ENCODE data around the gene CD2AP.
"Not testable (repeated sequence)": the region's sequence is repeated elsewhere in the genome, so short reads cannot be mapped to it uniquely, and the experiment has no call there.

The CD2AP gene

GRCh38 chr6:47563162-47563561, 85.6 kb downstream of the CD2AP start:
- no peak for DNase-seq (ENCODE audit: low read depth in 2 of 2)

- not testable (repeated sequence) for DNase-seq (ENCODE audit: low read depth in 2 of 2)
Measured at GRCh38 chr6:47566602-47567001, 89.0 kb downstream of the CD2AP start.

- DNase-seq (ENCODE audit: low read depth in 2 of 2): no peak
Measured at GRCh38 chr6:47567586-47567985, 90.0 kb downstream of the CD2AP start.

- no peak for DNase-seq (ENCODE audit: low read depth in 2 of 2)
Measured at GRCh38 chr6:47571488-47571887, 93.9 kb downstream of the CD2AP start.

- no peak for DNase-seq (ENCODE audit: low read depth in 2 of 2)
Measured at GRCh38 chr6:47573109-47573508, 95.5 kb downstream of the CD2AP start.

- no peak for DNase-seq (ENCODE audit: low read depth in 2 of 2)
Measured at GRCh38 chr6:47574789-47575188, 97.2 kb downstream of the CD2AP start.

GRCh38 chr6:47579040-47579439, 101.5 kb downstream of the CD2AP start:
- DNase-seq (ENCODE audit: low read depth in 2 of 2): no peak

GRCh38 chr6:47581591-47581990, 104.0 kb downstream of the CD2AP start:
- DNase-seq (ENCODE audit: low read depth in 2 of 2): no peak

- no peak for DNase-seq (ENCODE audit: low read depth in 2 of 2)
Measured at GRCh38 chr6:47587493-47587892, 109.9 kb downstream of the CD2AP start.

- DNase-seq (ENCODE audit: low read depth in 2 of 2): no peak
Measured at GRCh38 chr6:47592131-47592840, 114.7 kb downstream of the CD2AP start.

- no peak for DNase-seq (ENCODE audit: low read depth in 2 of 2)
Measured at GRCh38 chr6:47593979-47594378, 116.4 kb downstream of the CD2AP start.

GRCh38 chr6:47595785-47596184, 118.2 kb downstream of the CD2AP start:
- no peak for DNase-seq (ENCODE audit: low read depth in 2 of 2)

- DNase-seq (ENCODE audit: low read depth in 2 of 2): no peak
Measured at GRCh38 chr6:47598367-47598766, 120.8 kb downstream of the CD2AP start.

GRCh38 chr6:47599512-47599911, 121.9 kb downstream of the CD2AP start:
- no peak for DNase-seq (ENCODE audit: low read depth in 2 of 2)

- no peak for DNase-seq (ENCODE audit: low read depth in 2 of 2)
Measured at GRCh38 chr6:47603227-47603626, 125.6 kb downstream of the CD2AP start.

GRCh38 chr6:47603995-47604394, 126.4 kb downstream of the CD2AP start:
- no peak for DNase-seq (ENCODE audit: low read depth in 2 of 2)

GRCh38 chr6:47621838-47622449, 144.4 kb downstream of the CD2AP start:
- no peak for DNase-seq (ENCODE audit: low read depth in 2 of 2)

- DNase-seq (ENCODE audit: low read depth in 2 of 2): no peak
Measured at GRCh38 chr6:47626782-47627181, 149.2 kb downstream of the CD2AP start.

GRCh38 chr6:47628448-47629272, 151.1 kb downstream of the CD2AP start:
- no peak for DNase-seq (ENCODE audit: low read depth in 2 of 2)

- DNase-seq (ENCODE audit: low read depth in 2 of 2): no peak
Measured at GRCh38 chr6:47629954-47630353, 152.4 kb downstream of the CD2AP start.

- no peak for DNase-seq (ENCODE audit: low read depth in 2 of 2)
Measured at GRCh38 chr6:47630587-47630986, 153.0 kb downstream of the CD2AP start.

- DNase-seq (ENCODE audit: low read depth in 2 of 2): no peak
Measured at GRCh38 chr6:47631269-47631772, 153.7 kb downstream of the CD2AP start.

- no peak for DNase-seq (ENCODE audit: low read depth in 2 of 2)
Measured at GRCh38 chr6:47631797-47632196, 154.2 kb downstream of the CD2AP start.
